Esophagus muscularis mucosa (tissue), 3 donors: Measurements from ENCODE around the gene ANAPC10.

Source experiments
- POLR2A ChIP-seq: fragments of 450-650 bp; IDR thresholded peaks from one replicate; pipeline ENCODE4 v1.6.1; 2017; ENCODE audit warnings: antibody characterized with exemption, moderate library complexity, mild to moderate bottlenecking, low read depth
- TF ChIP-seq, protein P1 (sequence below), 3 experiments: fragments of 200-600 bp in 2 of 3; fragments of 450-650 bp in 1 of 3; sonication (generic) in 2 of 3; IDR thresholded peaks; one replicate each; pipeline ENCODE4 v1.5.1; 2017 to 2019; ENCODE audit warnings: antibody characterized with exemption in 3 of 3, mild to moderate bottlenecking in 2 of 3, moderate library complexity in 1 of 3

- TF ChIP-seq, protein P1, sequence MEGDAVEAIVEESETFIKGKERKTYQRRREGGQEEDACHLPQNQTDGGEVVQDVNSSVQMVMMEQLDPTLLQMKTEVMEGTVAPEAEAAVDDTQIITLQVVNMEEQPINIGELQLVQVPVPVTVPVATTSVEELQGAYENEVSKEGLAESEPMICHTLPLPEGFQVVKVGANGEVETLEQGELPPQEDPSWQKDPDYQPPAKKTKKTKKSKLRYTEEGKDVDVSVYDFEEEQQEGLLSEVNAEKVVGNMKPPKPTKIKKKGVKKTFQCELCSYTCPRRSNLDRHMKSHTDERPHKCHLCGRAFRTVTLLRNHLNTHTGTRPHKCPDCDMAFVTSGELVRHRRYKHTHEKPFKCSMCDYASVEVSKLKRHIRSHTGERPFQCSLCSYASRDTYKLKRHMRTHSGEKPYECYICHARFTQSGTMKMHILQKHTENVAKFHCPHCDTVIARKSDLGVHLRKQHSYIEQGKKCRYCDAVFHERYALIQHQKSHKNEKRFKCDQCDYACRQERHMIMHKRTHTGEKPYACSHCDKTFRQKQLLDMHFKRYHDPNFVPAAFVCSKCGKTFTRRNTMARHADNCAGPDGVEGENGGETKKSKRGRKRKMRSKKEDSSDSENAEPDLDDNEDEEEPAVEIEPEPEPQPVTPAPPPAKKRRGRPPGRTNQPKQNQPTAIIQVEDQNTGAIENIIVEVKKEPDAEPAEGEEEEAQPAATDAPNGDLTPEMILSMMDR (IDR thresholded peaks at IDR 0.05): no peak
- TF ChIP-seq POLR2A: no peak
Measured at GRCh38 chr4:145011636-145012035, 86.4 kb downstream of the ANAPC10 start.
